ENCODE measurements around the gene NPDC1.

GRCh38 chr9:137031904-137032640 is 13.9 kb downstream of the NPDC1 start, which contains the start of gene FUT7:
- no peak for TF ChIP-seq TSHZ2 (CRISPR knock-in tag; IDR thresholded peaks at IDR 0.05)
- TF ChIP-seq CSRNP3 (CRISPR knock-in tag; IDR thresholded peaks at IDR 0.05), result no peak
- no peak for TF ChIP-seq BACH2 (CRISPR knock-in tag; IDR thresholded peaks at IDR 0.05; ENCODE audit: borderline replicate concordance)

All from SK-N-SH treated with all-trans-retinoic acid at 6 μM for 48 hours (cell line).